Endothelial cell of umbilical vein (primary cell): ENCODE data around the gene IL17RD. TPM values are rescaled to one million over a fixed set of nuclear protein-coding genes. Genes with fewer than 3 reads are reported as not detected.

Source experiments
- BruUV-seq: library from RNA; stranded (reverse); fragments of 400-500 nt; replicated peaks from 2 replicates; lab custom pipeline; 2021; lab: Mats Ljungman, UMichigan
- CTCF ChIA-PET: fragments of 300-600, 350-600 bp; sonication (Branson Sonifier 250); formaldehyde crosslinking; loops from one replicate; lab custom pipeline; 2021; ENCODE audit warnings: antibody characterized with exemption, inconsistent platforms; lab: Charles Lee
- POLR2A ChIA-PET: fragments of 300-600, 350-600 bp; sonication (Branson Sonifier 250); formaldehyde crosslinking; loops from one replicate; lab custom pipeline; 2021; ENCODE audit warnings: antibody characterized with exemption, inconsistent platforms; lab: Charles Lee
- DNase-seq: peaks from one replicate; pipeline ENCODE4 v3.0.0-alpha.2; 2011; ENCODE audit warnings: low read depth, low spot score
- FAIRE-seq: peaks from 2 replicates; lab custom pipeline; 2011; peaks lifted over from hg19 to GRCh38; lab: Jason Lieb, UNC
- H2AFZ ChIP-seq: 2 replicates; pipeline ENCODE4 v1.6.0; 2012; ENCODE audit warnings: low read depth, low read length, control low read depth, inconsistent platforms
- H3K27ac ChIP-seq: 2 replicates; pipeline ENCODE4 v1.5.1; 2011; ENCODE audit warnings: low read depth, mild to moderate bottlenecking, control low read depth, low read length, moderate library complexity; ENCODE audit not compliant: insufficient read depth
- H3K27me3 ChIP-seq, 2 experiments: 2 replicates each; pipeline versions ENCODE4 v1.6.0 to v1.6.1; 2011; ENCODE audit warnings: low read length in 2 of 2, mixed read lengths in 1 of 2; ENCODE audit not compliant: control insufficient read depth in 2 of 2, insufficient read depth in 2 of 2
- H3K36me3 ChIP-seq, 2 experiments: 2 replicates in 1 of 2; 3 replicates in 1 of 2; pipeline ENCODE4 v1.5.1; 2011; ENCODE audit warnings: low read length in 2 of 2, mild to moderate bottlenecking in 1 of 2, moderate library complexity in 1 of 2; ENCODE audit not compliant: control insufficient read depth in 2 of 2, insufficient read depth in 2 of 2; ENCODE audit errors: extremely low read depth in 1 of 2
- H3K4me1 ChIP-seq: 3 replicates; pipeline ENCODE4 v1.5.1; 2011; ENCODE audit warnings: mild to moderate bottlenecking, low read length; ENCODE audit not compliant: control insufficient read depth, insufficient read depth; ENCODE audit errors: extremely low read depth
- H3K4me2 ChIP-seq: 2 replicates; pipeline ENCODE4 v1.6.1; 2011; ENCODE audit warnings: low read length, control low read depth, mixed read lengths; ENCODE audit not compliant: insufficient read depth
- H3K4me3 ChIP-seq, 3 experiments: fragments of 200-600 bp in 1 of 3; sonication (generic), shearing (Covaris generic) in 1 of 3; replicated peaks in 1 of 3; 2 replicates each; pipeline ENCODE4 v1.5.1; 2011 to 2016; ENCODE audit warnings: control low read depth in 3 of 3, low read length in 3 of 3, mild to moderate bottlenecking in 2 of 3, inconsistent platforms in 1 of 3, low read depth in 1 of 3, moderate library complexity in 1 of 3; ENCODE audit not compliant: insufficient read depth in 1 of 3
- H3K79me2 ChIP-seq: 2 replicates; pipeline ENCODE4 v1.6.0; 2012; ENCODE audit warnings: low read length, inconsistent platforms; ENCODE audit not compliant: control insufficient read depth, insufficient read depth
- H3K9ac ChIP-seq: replicated peaks from 2 replicates; pipeline ENCODE3; 2011; ENCODE audit warnings: low read length, control low read depth; ENCODE audit not compliant: insufficient read depth; ENCODE audit errors: extremely low read depth
- H3K9me1 ChIP-seq: replicated peaks from 3 replicates; pipeline ENCODE4 v1.6.0; 2011; ENCODE audit warnings: mild to moderate bottlenecking, low read length; ENCODE audit not compliant: control insufficient read depth, insufficient read depth; ENCODE audit errors: extremely low read depth
- H3K9me3 ChIP-seq: replicated peaks from 2 replicates; pipeline ENCODE4 v1.5.1; 2012; ENCODE audit warnings: low read length, inconsistent platforms; ENCODE audit not compliant: control insufficient read depth, insufficient read depth
- H4K20me1 ChIP-seq: replicated peaks from 2 replicates; pipeline ENCODE3; 2011; ENCODE audit warnings: mild to moderate bottlenecking, low read length; ENCODE audit not compliant: control insufficient read depth, insufficient read depth; ENCODE audit errors: extremely low read depth
- EZH2 ChIP-seq: IDR thresholded peaks from 2 replicates; pipeline ENCODE4 v1.6.1; 2012; ENCODE audit warnings: borderline replicate concordance, low read depth, mild to moderate bottlenecking, moderate library complexity, low read length, inconsistent platforms; ENCODE audit not compliant: severe bottlenecking
- JUN ChIP-seq: IDR thresholded peaks from 2 replicates; pipeline ENCODE4 v1.6.1; 2011; ENCODE audit warnings: borderline replicate concordance, low read depth; ENCODE audit not compliant: insufficient read length, insufficient read depth
- POLR2AphosphoS5 ChIP-seq: IDR thresholded peaks from 2 replicates; pipeline ENCODE4 v1.6.1; 2012; ENCODE audit warnings: low read depth, mild to moderate bottlenecking, control low read depth, low read length, moderate library complexity; ENCODE audit not compliant: insufficient read depth
- dilution Hi-C: fragments of 300-500 bp; cut with MboI; formaldehyde crosslinking; loops from one replicate; pipeline ENCODE4 v1.15.0; 2019; ENCODE audit warnings: low sequenced_read_pairs; ENCODE audit not compliant: extremely low pct_ligation_motif_present
- intact Hi-C: fragments of 100-400 bp; cut with micrococcal nuclease; formaldehyde crosslinking; loops from one replicate; pipeline ENCODE4 v1.10.0; 2022
- polyA plus RNA-seq, 4 experiments: library from polyadenylated mRNA; depleted of rRNA in 3 of 4; stranded (reverse) in 3 of 4; unstranded in 1 of 4; fragments of >200 nt; gene quantifications; 2 replicates each; pipeline versions ENCODE4 v1.2.1 to v1.2.3, GENCODE V29; 2011 to 2012; ENCODE audit warnings: missing spikeins in 1 of 4
- total RNA-seq: library from RNA; stranded (reverse); gene quantifications from 2 replicates; pipeline ENCODE4 v1.2.3, GENCODE V29; 2021
- TF ChIP-seq, protein P1 (sequence below), 2 donors: IDR thresholded peaks; 1 replicate in 1 of 2; 2 replicates in 1 of 2; pipeline ENCODE4 v1.5.1; 2011; ENCODE audit warnings: low read length in 2 of 2, mild to moderate bottlenecking in 2 of 2, moderate library complexity in 2 of 2, control low read depth in 1 of 2, inconsistent platforms in 1 of 2, low read depth in 1 of 2; ENCODE audit not compliant: insufficient read depth in 1 of 2; ENCODE audit errors: extremely low read depth in 1 of 2
- TF ChIP-seq, protein P2 (sequence below): IDR thresholded peaks from 2 replicates; pipeline ENCODE4 v1.6.1; 2011; ENCODE audit not compliant: insufficient read depth, insufficient read length

Gene IL17RD
- total and polyA plus RNA-seq, 2 donors (not counting 3 experiments of a cell fraction or from before 2014, with no cell fraction given), result 0.36 to 0.93 TPM

DNA sequence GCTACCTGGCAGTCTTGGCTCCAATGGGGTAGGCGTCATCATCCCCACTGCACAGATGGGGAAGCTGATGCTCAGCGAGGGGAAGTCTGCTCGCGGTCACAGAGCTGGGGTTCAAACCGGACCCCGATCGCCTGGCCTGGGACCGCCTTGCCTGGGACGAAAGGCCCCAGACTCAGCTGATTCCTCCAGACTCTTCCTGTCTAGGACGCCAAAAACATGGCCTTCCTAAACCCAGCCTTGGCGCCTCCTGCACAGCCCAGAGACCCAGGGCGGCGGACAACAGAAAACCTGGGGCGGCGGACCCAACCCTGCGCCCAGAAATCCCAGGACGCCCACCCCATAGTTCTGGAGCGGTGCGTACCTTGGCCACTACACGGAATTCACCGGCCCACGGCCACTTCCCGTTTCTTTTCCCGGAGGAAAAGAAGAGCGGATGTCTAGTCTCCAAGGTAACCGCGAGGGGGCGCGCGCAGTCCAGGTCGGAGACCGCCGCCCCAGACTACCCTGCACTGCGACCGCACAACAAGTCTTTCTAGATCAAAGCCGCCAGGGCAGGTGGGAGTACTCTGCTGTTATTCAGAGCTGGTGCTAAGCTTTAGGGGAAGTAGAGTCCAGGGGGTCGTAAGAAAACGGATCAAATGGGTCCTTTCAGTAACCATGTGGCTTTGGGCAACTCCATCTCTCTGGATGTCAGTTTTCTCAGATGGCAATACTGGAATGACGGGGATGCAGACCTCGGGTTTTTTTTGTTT lies 4.9 kb upstream of the IL17RD start:
- H3K9ac ChIP-seq, result no peak overlapping the region

More for the DNA sequence above, 4.9 kb upstream of the IL17RD start:
- H3K79me2 ChIP-seq, result no peaks in the 10 kb centered on the region
- dilution Hi-C loops, result no loop called here
- no peaks in the 10 kb centered on the region for H3K4me1 ChIP-seq
- intact Hi-C loops, result loop anchor here (1.0 to 10.0 kb wide), 7 partner anchors 57 to 683 kb away; partner anchors contain the start of genes APPL1 and PDE12
- H3K36me3 ChIP-seq, result no peaks in the 10 kb centered on the region
- TF ChIP-seq POLR2AphosphoS5 (no peak), JUN (no peak), EZH2 (no peak)
- TF ChIP-seq, protein P1, sequence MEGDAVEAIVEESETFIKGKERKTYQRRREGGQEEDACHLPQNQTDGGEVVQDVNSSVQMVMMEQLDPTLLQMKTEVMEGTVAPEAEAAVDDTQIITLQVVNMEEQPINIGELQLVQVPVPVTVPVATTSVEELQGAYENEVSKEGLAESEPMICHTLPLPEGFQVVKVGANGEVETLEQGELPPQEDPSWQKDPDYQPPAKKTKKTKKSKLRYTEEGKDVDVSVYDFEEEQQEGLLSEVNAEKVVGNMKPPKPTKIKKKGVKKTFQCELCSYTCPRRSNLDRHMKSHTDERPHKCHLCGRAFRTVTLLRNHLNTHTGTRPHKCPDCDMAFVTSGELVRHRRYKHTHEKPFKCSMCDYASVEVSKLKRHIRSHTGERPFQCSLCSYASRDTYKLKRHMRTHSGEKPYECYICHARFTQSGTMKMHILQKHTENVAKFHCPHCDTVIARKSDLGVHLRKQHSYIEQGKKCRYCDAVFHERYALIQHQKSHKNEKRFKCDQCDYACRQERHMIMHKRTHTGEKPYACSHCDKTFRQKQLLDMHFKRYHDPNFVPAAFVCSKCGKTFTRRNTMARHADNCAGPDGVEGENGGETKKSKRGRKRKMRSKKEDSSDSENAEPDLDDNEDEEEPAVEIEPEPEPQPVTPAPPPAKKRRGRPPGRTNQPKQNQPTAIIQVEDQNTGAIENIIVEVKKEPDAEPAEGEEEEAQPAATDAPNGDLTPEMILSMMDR (IDR thresholded peaks at IDR 0.05; ENCODE audit: extremely low read depth in 1 of 2, insufficient read depth in 1 of 2, low read depth in 1 of 2, low read length in 2 of 2), result peak; percentile 84 to 86
- TF ChIP-seq, protein P2, sequence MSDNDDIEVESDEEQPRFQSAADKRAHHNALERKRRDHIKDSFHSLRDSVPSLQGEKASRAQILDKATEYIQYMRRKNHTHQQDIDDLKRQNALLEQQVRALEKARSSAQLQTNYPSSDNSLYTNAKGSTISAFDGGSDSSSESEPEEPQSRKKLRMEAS, result no peak
- peak overlapping the region; percentile 93 for H2AFZ ChIP-seq
- DNase-seq (peak; percentile 67), FAIRE-seq (peak; percentile 86)
- POLR2A ChIA-PET, result no interaction called here
- no peak overlapping the region for H3K27ac ChIP-seq
- no peaks in the 10 kb centered on the region for H4K20me1 ChIP-seq
- CTCF ChIA-PET, result interaction anchor here (0.6 to 3.3 kb wide), 25 partner anchors 9 to 686 kb away, joined by 3 to 20 read pairs (median 4); partner anchors contain the start of gene ARF4
- peak overlapping the region; percentile 39 to 59 (median 52) for H3K4me3 ChIP-seq
- no peaks in the 10 kb centered on the region for H3K9me3 ChIP-seq
- H3K9me1 ChIP-seq, result no peaks in the 10 kb centered on the region
- H3K27me3 ChIP-seq, result peaks cover 31 to 34% of the 10 kb centered on the region in 2 experiments
- BruUV-seq, result no TSS peak
- peak overlapping the region; percentile 72 for H3K4me2 ChIP-seq
